CD4-positive, alpha-beta T cell treated with Interferon gamma for 1 hour (primary cell): ENCODE results near the gene FAM163A.

ENCODE experiments used
- DNase-seq: peaks from one replicate; pipeline ENCODE4 v3.0.0-alpha.2; 2020

Gene FAM163A

GRCh38 chr1:179865377-179865776 is 122.3 kb downstream of the FAM163A start:
- no peak for DNase-seq
